ENCODE measurements around the gene ZNF267. TPM values are rescaled to one million over a fixed set of nuclear protein-coding genes. Genes with fewer than 3 reads are reported as not detected.

Gene ZNF267
- total RNA-seq, 1 donor from 2014 or later, result 5.6 TPM

DNA sequence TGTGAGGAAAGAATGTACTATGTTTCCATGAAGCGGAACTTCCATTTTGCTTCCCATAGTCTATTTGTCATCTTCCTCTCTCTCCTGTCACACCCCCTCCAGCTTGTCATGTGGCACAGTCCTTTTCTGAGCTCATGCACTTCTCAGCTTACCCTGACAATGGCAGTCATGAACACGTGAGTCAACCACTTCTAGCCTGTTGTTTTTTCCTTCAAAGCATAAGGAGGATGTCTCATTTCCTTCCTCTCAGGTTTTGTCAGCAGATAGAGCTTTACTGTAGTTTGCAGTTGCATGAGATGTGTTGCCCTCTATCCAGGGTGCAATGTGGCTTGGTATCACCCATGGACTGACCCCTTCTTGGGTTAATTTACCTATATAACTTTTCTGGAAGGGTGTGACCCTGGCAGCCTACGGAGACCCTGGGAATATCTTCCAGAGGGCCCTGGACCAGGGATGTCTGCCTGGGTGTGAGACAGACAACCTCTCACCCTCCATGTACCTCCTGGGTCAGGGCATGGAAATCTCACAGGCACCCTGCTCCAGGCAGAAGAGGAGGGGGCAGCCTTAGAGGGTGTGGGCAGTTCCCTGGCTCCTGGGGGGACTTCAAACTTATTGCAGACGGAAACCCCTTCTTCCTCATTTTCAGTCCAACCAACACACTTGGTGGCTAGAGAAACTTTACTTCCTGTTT is 4.0 kb upstream of the ZNF267 start:
- H3K4me3 Mint-ChIP-seq (ENCODE audit: unreplicated experiment), result no peak overlapping the region
- H3K9me3 Mint-ChIP-seq (ENCODE audit: low read depth), result no peaks in the 10 kb centered on the region
- peaks cover 11% of the 10 kb centered on the region for H3K4me1 Mint-ChIP-seq (ENCODE audit: low read depth)
- TF ChIP-seq, protein P1, sequence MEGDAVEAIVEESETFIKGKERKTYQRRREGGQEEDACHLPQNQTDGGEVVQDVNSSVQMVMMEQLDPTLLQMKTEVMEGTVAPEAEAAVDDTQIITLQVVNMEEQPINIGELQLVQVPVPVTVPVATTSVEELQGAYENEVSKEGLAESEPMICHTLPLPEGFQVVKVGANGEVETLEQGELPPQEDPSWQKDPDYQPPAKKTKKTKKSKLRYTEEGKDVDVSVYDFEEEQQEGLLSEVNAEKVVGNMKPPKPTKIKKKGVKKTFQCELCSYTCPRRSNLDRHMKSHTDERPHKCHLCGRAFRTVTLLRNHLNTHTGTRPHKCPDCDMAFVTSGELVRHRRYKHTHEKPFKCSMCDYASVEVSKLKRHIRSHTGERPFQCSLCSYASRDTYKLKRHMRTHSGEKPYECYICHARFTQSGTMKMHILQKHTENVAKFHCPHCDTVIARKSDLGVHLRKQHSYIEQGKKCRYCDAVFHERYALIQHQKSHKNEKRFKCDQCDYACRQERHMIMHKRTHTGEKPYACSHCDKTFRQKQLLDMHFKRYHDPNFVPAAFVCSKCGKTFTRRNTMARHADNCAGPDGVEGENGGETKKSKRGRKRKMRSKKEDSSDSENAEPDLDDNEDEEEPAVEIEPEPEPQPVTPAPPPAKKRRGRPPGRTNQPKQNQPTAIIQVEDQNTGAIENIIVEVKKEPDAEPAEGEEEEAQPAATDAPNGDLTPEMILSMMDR (IDR thresholded peaks at IDR 0.05), result no peak
- peaks cover 5% of the 10 kb centered on the region for H3K27me3 Mint-ChIP-seq (ENCODE audit: low read depth)
- DNase-seq (ENCODE audit: low spot score), result no peak
- no peaks in the 10 kb centered on the region for H3K36me3 Mint-ChIP-seq (ENCODE audit: low read depth)
- no peak overlapping the region for H3K27ac Mint-ChIP-seq (ENCODE audit: unreplicated experiment)

DNA sequence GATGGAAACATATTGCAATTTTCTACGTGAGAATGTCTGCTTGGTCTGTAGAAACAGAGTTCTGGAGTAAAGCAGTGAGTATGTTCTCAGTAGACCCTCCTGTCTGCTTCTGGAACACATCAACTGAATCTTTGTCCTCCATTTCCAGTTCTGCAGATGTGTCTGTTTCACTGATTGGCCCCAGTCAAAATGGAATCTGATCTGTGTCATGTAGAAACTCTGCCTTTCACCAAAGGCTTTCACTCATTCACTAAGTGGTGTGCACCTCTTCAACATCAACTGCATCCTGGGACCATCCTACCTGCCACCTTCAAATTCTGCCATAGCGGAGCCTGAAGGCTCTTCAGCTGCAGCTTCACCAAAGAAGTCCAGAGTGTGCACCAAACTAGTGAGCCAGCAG is 2.8 kb upstream of the ZNF267 start:
- Mint-ChIP-seq H3K4me3 (ENCODE audit: unreplicated experiment) (no peak overlapping the region), H3K4me1 (ENCODE audit: low read depth) (peaks cover 23% of the 10 kb centered on the region), H3K27ac (ENCODE audit: unreplicated experiment) (no peak overlapping the region), H3K27me3 (ENCODE audit: low read depth) (peaks cover 4% of the 10 kb centered on the region), H3K36me3 (ENCODE audit: low read depth) (no peaks in the 10 kb centered on the region), H3K9me3 (ENCODE audit: low read depth) (no peaks in the 10 kb centered on the region)
- TF ChIP-seq, protein P1 (IDR thresholded peaks at IDR 0.05), result no peak
- DNase-seq (ENCODE audit: low spot score), result no peak

DNA sequence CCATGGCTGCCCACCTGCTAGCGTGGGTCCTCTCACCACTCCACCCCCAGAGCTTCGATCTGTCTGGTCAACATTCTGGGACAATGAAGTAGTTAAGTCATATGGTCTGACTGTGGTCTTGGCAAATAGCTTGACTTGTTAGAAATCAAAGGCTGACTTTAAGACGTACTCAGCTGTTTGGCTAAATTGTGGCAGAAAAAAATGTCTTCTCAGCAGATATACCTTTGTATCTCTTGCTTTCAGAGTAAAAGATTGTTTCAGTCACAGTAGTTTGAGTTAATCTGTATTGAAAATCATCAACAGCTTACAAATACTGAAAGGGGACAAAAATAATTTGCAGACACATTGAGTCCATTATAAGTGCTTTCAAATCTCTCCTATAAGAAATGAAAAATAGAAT is 2.1 kb upstream of the ZNF267 start:
- Mint-ChIP-seq H3K27ac (ENCODE audit: unreplicated experiment) (no peak overlapping the region), H3K4me1 (ENCODE audit: low read depth) (peaks cover 29% of the 10 kb centered on the region), H3K36me3 (ENCODE audit: low read depth) (no peaks in the 10 kb centered on the region), H3K4me3 (ENCODE audit: unreplicated experiment) (no peak overlapping the region), H3K9me3 (ENCODE audit: low read depth) (no peaks in the 10 kb centered on the region), H3K27me3 (ENCODE audit: low read depth) (no peaks in the 10 kb centered on the region)
- TF ChIP-seq, protein P1 (IDR thresholded peaks at IDR 0.05), result no peak
- DNase-seq (ENCODE audit: low spot score), result no peak

DNA sequence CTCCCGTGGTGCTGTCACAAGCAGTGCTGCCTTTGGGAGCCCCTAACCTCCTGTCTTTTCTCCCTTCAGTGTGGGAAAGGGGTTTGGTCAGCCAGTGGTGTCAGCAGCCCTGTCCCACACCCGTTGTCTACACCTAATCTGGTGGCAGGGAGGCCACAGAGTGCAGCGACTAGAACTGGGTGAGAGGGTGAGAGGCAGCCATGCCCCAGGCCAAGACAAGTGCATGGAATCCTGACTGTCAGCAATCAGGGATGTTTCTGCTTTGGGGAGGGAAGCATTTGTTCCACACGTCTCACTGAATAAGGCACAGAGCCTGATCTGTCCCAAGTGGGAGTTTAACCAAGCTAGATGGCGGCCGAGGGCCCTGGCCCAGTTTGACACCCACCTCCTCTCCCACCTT is 1.4 kb upstream of the ZNF267 start:
- H3K36me3 Mint-ChIP-seq (ENCODE audit: low read depth), result no peaks in the 10 kb centered on the region
- no peaks in the 10 kb centered on the region for H3K9me3 Mint-ChIP-seq (ENCODE audit: low read depth)
- no peak overlapping the region for H3K27ac Mint-ChIP-seq (ENCODE audit: unreplicated experiment)
- no peaks in the 10 kb centered on the region for H3K27me3 Mint-ChIP-seq (ENCODE audit: low read depth)
- peaks cover 36% of the 10 kb centered on the region for H3K4me1 Mint-ChIP-seq (ENCODE audit: low read depth)
- no peak for DNase-seq (ENCODE audit: low spot score)
- no peak overlapping the region for H3K4me3 Mint-ChIP-seq (ENCODE audit: unreplicated experiment)
- TF ChIP-seq, protein P1 (IDR thresholded peaks at IDR 0.05), result no peak

DNA sequence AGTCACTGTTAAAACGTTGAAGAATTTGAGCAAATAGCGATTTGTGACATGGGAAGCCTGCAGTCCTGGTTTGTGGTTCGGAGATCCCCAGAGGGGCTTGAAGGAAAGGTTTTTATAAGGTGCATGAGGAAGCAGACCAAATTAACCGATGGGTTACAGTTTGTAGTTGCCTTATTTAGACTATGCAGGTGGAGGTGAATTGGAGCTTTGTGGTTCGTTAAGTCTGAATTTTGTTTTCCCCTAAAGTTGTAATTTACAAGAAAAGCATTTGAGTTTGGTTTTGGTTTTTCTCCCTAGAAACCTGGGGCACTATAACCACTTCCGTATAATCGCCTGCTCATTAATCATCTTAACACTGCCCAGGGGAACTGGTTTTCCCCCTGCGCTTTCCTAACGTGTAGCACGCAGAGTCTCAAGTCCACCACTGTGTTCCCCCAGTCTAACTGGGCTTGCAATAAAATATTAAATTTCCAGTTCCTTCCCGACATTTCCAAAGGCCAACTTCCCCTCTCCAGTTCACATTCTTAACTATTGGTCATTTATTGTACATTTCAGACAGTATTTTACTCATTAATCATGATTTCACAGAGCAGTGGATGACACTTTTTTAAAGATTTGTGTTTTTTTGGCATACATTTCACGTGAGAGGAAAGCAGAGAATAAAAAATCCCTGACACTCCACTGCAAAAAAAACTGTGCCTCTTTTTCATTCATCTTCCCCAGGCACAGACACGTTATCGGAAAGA is 932 bp downstream of the ZNF267 start:
- Mint-ChIP-seq H3K4me1 (ENCODE audit: low read depth) (peaks cover 46% of the 10 kb centered on the region), H3K36me3 (ENCODE audit: low read depth) (peaks cover 2% of the 10 kb centered on the region), H3K9me3 (ENCODE audit: low read depth) (no peaks in the 10 kb centered on the region), H3K27me3 (ENCODE audit: low read depth) (no peaks in the 10 kb centered on the region), H3K4me3 (ENCODE audit: unreplicated experiment) (peak overlapping the region; percentile 89), H3K27ac (ENCODE audit: unreplicated experiment) (peak overlapping the region; percentile 92)
- TF ChIP-seq, protein P1 (IDR thresholded peaks at IDR 0.05), result no peak
- DNase-seq (ENCODE audit: low spot score), result no peak
